ENCODE data around the gene C14orf132.

C14orf132 gene

DNA sequence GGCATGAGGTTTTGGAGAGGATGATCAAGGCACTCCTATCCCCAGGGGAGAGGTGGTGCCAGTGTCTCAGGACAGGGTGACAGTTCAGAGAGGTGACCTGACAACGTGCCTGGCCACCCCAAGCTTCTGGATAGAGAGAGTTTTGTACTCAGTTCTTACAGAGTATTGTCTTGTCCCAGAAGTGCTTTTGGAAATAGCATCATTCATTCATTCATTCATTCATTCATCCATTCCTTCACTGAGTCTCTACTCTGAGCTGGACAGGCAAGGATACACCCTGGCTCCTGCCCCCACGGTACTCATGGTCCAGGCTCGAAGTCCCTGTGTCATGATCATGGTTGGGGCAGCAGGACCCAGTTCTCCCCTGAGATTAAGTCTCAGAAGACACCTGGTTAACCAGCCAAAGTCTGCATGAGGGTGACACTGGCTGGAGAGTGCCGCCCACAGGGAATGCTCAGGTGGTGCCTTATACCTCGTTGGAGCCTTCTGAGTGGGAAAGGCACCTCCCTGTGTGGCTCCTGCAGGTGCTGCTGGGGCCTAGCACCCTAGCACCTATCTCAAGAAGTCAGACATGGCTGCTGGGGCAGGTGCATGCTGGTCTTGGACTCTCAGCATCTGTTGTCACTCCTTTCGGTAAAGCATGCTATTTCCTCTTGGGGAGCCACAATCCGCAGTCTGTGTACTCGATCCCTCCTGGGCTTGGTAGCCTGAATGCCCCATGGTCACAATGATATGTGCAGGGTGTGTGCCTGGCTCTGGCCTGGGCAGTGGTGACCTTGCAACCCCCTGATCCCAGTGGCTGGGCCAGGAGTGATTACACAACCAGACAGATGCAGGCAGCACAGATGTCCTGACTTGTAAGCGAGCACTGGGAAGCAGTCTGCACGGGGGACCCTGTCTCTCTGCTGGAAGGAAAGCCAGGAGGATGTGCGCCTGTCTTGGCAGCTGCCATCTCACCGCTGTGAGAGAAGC, 57.8 kb downstream of the C14orf132 start:
- DNase-seq: no peak

GRCh38 chr14:96097752-96098151, 58.6 kb downstream of the C14orf132 start:
- DNase-seq: no peak

- peak in 39 of 56 donors; percentile 7 to 76 (median 37) for DNase-seq
These were observed 59.3 kb downstream of the C14orf132 start for GRCh38 chr14:96098309-96098998.

GRCh38 chr14:96098999-96099335, 59.8 kb downstream of the C14orf132 start:
- no peak for DNase-seq

DNA sequence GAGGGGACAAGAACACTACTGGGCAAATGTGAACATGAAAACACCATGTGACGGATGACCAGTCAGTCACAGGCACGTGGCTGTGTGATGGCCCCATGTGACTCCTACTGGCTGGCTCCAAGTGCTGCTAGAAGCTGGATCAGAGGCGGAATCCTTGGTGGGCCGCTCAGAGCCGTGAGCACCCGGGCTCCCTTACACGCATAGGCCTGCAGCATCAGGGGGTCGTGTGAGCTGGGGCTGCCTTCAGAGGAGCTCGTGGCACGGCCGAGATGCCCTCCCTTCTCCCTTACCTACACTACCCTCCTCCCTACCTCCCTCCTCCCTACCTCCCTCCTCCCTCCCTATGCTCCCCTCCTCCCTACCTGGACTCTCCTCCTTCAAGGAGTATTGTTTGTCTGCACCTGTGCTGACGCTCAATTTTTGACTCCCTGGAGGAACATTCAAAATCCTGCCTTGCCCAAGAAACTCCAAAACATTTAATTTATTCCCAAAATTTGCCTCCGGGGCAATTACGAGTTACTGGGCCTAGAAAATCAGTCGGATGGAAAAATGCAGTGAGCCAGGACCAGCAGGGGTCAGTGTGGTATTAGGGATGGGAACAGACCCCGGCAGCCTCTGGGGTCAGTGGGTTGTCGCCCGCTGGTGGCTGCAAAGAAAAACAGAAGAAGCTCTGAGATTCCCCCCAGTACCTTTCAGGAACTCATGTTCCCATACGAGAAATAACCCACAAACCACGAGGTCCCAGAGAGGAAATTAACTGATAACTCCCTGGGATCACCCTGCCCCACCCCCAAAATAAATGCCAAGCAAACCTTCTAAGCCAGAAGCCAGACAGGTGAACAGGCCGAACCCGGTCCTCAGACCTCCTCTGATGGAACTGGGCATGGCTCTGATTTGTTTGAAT, 61.3 kb downstream of the C14orf132 start:
- peak in 53 of 56 donors; percentile 12 to 86 (median 60) for DNase-seq

DNA sequence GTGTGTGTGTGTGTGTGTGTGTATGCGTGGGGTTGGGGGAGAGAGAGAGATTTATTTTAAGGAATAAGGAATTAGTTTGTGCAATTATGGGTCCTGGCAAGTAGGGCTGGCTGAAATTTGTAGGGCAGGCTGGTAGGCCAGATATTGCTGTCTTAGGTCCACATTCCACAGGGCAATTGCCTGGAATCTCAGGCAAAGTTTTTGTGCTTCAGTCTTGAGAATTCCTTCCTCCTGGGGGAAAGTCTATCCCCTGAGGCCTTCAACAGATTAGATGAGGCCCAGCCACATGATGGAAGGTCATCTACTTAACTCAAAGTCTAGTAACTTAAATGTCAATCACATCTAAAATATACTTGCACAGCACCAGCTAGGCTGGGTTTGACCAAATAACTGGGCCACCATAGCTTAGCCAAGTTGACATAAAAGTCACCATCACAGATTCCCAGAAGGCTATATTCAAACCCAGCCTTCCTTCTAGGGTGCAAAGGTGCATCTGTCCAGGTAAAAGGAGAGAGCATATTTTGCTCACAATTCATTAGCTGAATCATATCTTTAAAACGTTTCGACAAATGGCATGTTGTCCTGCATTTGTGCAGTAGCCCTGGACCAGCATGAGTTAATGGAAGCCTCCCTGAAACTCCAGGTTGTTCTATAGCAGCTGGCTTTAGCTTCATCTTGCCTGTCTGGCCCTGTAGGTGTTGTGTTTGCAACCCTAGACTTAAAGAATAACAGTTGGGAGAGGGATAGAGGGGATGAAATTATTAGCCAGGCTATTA, 63.1 kb downstream of the C14orf132 start:
- no peak for DNase-seq

DNA sequence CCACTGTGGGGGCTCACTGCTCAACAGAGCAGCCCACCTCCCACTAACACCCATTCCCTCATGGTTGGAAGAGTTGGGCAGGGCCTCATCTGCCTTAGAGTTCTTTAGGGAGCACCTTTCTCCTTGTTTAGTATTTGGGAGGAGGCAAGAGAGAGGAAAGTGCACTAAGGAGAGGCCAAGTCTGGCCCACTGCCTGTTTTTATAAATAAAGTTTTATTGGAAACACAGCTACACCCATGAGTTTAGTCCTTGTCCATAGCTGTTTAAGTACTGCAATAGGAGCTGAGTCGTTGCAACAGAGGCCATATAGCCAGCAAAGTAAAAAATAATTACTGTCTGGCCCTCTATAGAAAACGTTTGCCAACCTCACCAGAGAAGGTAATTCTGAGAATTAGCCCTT, 63.9 kb downstream of the C14orf132 start:
- no peak for DNase-seq

GRCh38 chr14:96103560-96104460, 64.6 kb downstream of the C14orf132 start:
- DNase-seq: no peak

- DNase-seq: no peak
These were observed 65.4 kb downstream of the C14orf132 start for GRCh38 chr14:96104469-96105057.

DNA sequence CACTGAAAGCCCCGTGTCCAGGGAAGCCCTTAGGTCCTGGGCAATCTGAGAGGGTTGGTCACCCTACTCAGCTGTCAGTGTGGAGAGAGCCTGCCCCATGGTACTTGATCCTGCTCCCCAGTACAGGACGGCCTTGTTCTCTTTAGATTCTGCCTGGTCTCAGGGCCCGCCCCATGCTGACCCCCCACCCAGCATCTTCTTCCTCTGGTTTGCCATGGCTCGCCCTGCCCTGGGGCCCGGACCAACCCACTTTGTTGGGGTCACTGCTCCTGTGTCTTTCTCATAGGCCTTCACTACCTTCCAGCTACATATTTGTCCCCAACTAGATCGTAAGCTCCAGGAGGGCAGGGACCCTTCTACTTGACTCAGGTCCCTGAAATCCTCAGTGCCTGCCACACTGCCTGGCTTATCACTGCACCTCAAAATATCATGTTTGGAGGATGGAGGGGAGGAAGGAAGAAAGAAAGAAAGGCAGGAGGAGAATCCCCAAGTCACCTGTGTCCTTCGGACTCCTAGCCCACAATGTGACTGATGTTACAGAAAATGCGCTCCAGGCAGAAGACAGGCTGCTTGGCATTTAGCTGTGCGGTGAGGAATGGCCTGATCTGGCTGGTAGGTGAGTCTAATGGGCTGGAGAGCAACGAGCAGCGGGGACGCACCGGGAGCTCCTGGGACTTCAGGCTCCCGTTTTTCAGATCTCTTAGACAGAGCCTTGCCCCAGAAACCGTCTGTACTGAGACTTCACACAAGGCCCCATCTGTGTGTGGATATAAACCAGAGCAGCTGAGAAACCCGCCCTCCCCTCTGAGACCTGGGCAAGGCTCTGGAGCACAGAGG, 66.1 kb downstream of the C14orf132 start:
- DNase-seq: no peak

- DNase-seq: peak in 1 of 56 donors; percentile 40
These were observed 66.8 kb downstream of the C14orf132 start for GRCh38 chr14:96105926-96106441.

GRCh38 chr14:96106891-96107290, 67.7 kb downstream of the C14orf132 start:
- DNase-seq: no peak

GRCh38 chr14:96108061-96108795, 69.1 kb downstream of the C14orf132 start:
- no peak for DNase-seq

GRCh38 chr14:96108911-96109310, 69.7 kb downstream of the C14orf132 start:
- no peak for DNase-seq

- DNase-seq: no peak
These were observed 70.6 kb downstream of the C14orf132 start for GRCh38 chr14:96109596-96110355.

- DNase-seq: no peak
These were observed 72.9 kb downstream of the C14orf132 start for GRCh38 chr14:96112032-96112431.

Measured in amygdala (tissue), 56 donors.